Thymus (tissue), 11 donors: ENCODE data around the gene STXBP4. TPM values are rescaled to one million over a fixed set of nuclear protein-coding genes. Genes with fewer than 3 reads are reported as not detected.

Experiments used
- DNase-seq, 9 donors: peaks; one replicate each; pipeline ENCODE4 v3.0.0-alpha.2; 2013; ENCODE audit warnings: low spot score in 9 of 9, low read depth in 6 of 9, missing footprints in 1 of 9
- H3K27ac ChIP-seq, 2 donors: one replicate each; pipeline ENCODE4 v1.5.1; 2013; ENCODE audit warnings: control low read depth in 1 of 2, low read depth in 1 of 2, low read length in 1 of 2, mild to moderate bottlenecking in 1 of 2, moderate library complexity in 1 of 2
- H3K27me3 ChIP-seq, 2 donors: one replicate each; pipeline ENCODE4 v1.5.1; 2013; ENCODE audit warnings: low read length in 1 of 2; ENCODE audit not compliant: control insufficient read depth in 2 of 2, insufficient read depth in 1 of 2
- H3K36me3 ChIP-seq, 2 donors: one replicate each; pipeline ENCODE4 v1.5.1; 2013; ENCODE audit warnings: low read length in 1 of 2, mild to moderate bottlenecking in 1 of 2, moderate library complexity in 1 of 2; ENCODE audit not compliant: control insufficient read depth in 2 of 2, insufficient read depth in 2 of 2
- H3K4me1 ChIP-seq, 2 donors: one replicate each; pipeline ENCODE4 v1.5.1; 2013; ENCODE audit warnings: low read length in 2 of 2; ENCODE audit not compliant: control insufficient read depth in 2 of 2, insufficient read depth in 2 of 2
- H3K4me3 ChIP-seq, 2 donors: one replicate each; pipeline ENCODE4 v1.5.1; 2013; ENCODE audit warnings: low read length in 2 of 2, control low read depth in 1 of 2, mild to moderate bottlenecking in 1 of 2
- H3K9me3 ChIP-seq, 2 donors: one replicate each; pipeline ENCODE4 v1.5.1; 2013; ENCODE audit warnings: low read length in 1 of 2, mild to moderate bottlenecking in 1 of 2; ENCODE audit not compliant: control insufficient read depth in 2 of 2, insufficient read depth in 1 of 2
- WGBS: extraction: QIAGEN DNeasy Blood & Tissue Kit; methylation state at CpG from one replicate; pipeline ENCODE4 v1.1.7; 2013; 5-methylcytosine and 5-hydroxymethylcytosine counted together
- polyA plus RNA-seq: library from polyadenylated mRNA; stranded (reverse); fragments of 200-250 nt; gene quantifications from one replicate; pipeline ENCODE4 v1.2.3, GENCODE V29; 2013
- total RNA-seq: library from RNA; stranded (reverse); fragments of 120-200 nt; gene quantifications from one replicate; pipeline ENCODE4 v1.2.4, GENCODE V29; 2013
- donor health status: healthy.

STXBP4 gene
- total and polyA plus RNA-seq, 2 donors = 1.9 to 7.3 TPM

DNA sequence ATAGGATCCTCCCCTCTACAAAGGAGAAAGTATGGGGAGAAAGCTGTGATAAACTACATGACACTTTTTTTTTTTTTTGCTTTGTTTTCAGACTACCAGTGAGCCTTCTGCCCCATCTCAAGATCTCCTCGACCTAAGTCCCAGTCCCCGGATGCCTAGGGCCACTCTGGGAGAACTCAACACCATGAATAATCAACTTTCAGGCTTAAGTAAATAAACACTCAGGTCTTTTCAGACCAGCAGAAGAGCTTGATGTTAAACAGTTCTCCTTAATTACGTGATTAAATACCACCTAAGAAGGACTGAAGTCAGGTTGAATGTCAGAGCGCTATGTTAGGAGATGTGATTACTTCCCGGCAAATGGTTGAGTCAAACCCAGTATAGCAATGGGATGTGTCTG lies 31.5 kb upstream of the STXBP4 start:
- no peaks in the 10 kb centered on the region for H3K36me3 ChIP-seq
- no peaks in the 10 kb centered on the region for H3K4me1 ChIP-seq
- no peak overlapping the region for H3K27ac ChIP-seq
- no peaks in the 10 kb centered on the region for H3K9me3 ChIP-seq
- DNase-seq = no peak
- H3K27me3 ChIP-seq = no peaks in the 10 kb centered on the region
- 95% methylated on average over 5 of the region's 5 CpGs for WGBS
- no peak overlapping the region for H3K4me3 ChIP-seq

DNA sequence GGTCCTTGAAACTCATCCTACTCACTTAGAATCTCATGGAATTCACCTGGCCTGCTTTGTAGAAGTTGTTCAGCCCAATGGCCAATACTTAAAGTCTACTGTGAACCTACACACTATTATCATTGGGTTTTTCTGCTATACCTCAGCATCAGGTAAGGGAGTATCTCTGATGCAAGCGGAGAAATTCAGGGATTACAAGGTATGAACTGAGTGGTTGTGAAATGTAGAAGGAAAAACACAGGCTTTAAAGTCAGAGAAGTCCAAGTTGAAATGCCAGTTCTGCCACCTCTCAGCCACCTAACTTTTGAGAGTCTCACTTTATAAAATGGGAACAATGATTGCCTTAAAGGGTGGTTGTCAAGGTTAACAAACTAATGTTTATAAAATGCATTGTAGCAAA lies 31.1 kb upstream of the STXBP4 start:
- no peaks in the 10 kb centered on the region for H3K9me3 ChIP-seq
- no peak overlapping the region for H3K27ac ChIP-seq
- no peaks in the 10 kb centered on the region for H3K36me3 ChIP-seq
- DNase-seq = no peak
- H3K4me1 ChIP-seq = no peaks in the 10 kb centered on the region
- H3K27me3 ChIP-seq = no peaks in the 10 kb centered on the region
- no peak overlapping the region for H3K4me3 ChIP-seq
- 99% methylated on average over 1 of the region's 1 CpG for WGBS

DNA sequence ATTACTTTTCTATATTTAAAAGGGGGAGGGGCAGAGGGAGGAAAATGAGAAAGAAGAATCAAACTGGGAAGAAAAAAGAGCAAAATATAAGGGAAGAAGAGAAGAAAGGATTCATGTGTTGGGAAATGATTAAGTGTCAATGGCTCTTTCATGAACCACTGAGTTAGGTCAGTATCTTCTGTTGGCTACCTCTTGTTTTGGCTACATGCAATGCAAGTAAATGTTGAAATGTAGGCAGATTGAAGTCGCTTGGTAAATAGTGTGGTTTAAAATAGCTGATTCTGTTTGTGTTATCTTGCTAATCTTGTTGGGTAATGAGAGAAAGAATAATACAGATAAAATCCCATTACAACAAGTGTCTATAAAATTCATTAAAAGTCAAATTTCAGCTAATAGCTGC lies 27.3 kb upstream of the STXBP4 start:
- DNase-seq = no peak
- Histone ChIP-seq H3K4me1 (no peaks in the 10 kb centered on the region), H3K36me3 (no peaks in the 10 kb centered on the region), H3K27ac (no peak overlapping the region), H3K4me3 (no peak overlapping the region), H3K27me3 (no peaks in the 10 kb centered on the region), H3K9me3 (no peaks in the 10 kb centered on the region)
- 93% methylated on average over 1 of the region's 1 CpG for WGBS

- Histone ChIP-seq H3K4me3 (no peak overlapping the region), H3K4me1 (no peaks in the 10 kb centered on the region), H3K36me3 (no peaks in the 10 kb centered on the region), H3K27me3 (no peaks in the 10 kb centered on the region), H3K27ac (no peak overlapping the region), H3K9me3 (no peaks in the 10 kb centered on the region)
- 37% methylated on average over 1 of the region's 1 CpG for WGBS
- DNase-seq = no peak
Observed at GRCh38 chr17:54944796-54945195, 23.8 kb upstream of the STXBP4 start.

DNA sequence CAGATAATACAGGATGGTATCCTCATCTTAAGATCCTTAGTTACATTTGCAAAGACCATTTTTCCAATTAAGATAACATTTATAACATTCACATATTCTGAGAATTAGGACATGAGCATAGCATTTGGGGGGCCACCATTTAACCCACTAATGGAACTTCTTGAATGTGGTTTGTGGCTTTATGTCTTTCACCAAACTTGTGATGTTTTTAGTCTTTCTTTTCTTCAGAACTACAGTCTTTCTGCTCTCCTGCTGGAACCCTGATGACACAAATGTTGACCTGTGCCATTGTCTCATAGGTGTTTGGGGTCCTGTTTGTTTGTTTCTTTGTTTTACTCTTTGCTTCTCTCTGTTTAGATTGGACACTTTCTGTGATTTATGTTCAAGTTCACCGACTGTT lies 23.3 kb upstream of the STXBP4 start:
- Histone ChIP-seq H3K27ac (no peak overlapping the region), H3K4me3 (no peak overlapping the region), H3K9me3 (no peaks in the 10 kb centered on the region), H3K4me1 (no peaks in the 10 kb centered on the region), H3K27me3 (no peaks in the 10 kb centered on the region), H3K36me3 (no peaks in the 10 kb centered on the region)
- no peak for DNase-seq
- 9% methylated on average over 1 of the region's 1 CpG for WGBS

GRCh38 chr17:54945671-54946070 lies 22.9 kb upstream of the STXBP4 start:
- no peaks in the 10 kb centered on the region for H3K9me3 ChIP-seq
- 98% methylated on average over 1 of the region's 1 CpG for WGBS
- DNase-seq = no peak

DNA sequence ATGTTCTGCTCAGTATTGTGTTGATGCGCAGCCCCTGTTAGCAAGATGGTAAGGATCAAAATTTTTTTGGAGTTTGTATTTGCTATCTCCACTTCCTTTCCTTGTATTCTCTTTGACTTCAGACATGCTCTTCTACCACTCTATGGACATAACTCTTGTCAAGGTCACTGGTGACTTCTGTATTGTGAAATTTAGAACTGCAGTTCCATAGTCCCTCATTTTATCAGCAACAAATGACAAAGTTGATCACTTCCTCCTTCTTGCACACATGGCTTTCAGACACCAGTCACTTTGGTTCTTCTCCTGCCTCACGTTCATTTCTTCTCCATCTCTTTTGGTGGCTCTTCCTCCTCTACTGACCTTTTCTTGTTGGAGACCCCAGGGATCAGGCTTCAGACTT lies 21.2 kb upstream of the STXBP4 start:
- 91% methylated on average over 2 of the region's 2 CpGs for WGBS
- no peaks in the 10 kb centered on the region for H3K27me3 ChIP-seq
- H3K4me3 ChIP-seq = no peak overlapping the region
- no peaks in the 10 kb centered on the region for H3K4me1 ChIP-seq
- H3K36me3 ChIP-seq = no peaks in the 10 kb centered on the region
- DNase-seq = no peak
- no peak overlapping the region for H3K27ac ChIP-seq
- no peaks in the 10 kb centered on the region for H3K9me3 ChIP-seq

More at GRCh38 chr17:54945671-54946070, 22.9 kb upstream of the STXBP4 start:
- Histone ChIP-seq H3K27me3 (no peaks in the 10 kb centered on the region), H3K4me3 (no peak overlapping the region), H3K36me3 (no peaks in the 10 kb centered on the region), H3K4me1 (no peaks in the 10 kb centered on the region), H3K27ac (no peak overlapping the region)

- no peaks in the 10 kb centered on the region for H3K27me3 ChIP-seq
- H3K4me1 ChIP-seq = no peaks in the 10 kb centered on the region
- no peak overlapping the region for H3K4me3 ChIP-seq
- no peaks in the 10 kb centered on the region for H3K9me3 ChIP-seq
- H3K36me3 ChIP-seq = peaks cover 0 to 4% of the 10 kb centered on the region in 2 donors
- H3K27ac ChIP-seq = no peak overlapping the region
- DNase-seq = no peak
- 64% methylated on average over 5 of the region's 5 CpGs for WGBS
Observed at GRCh38 chr17:54948380-54948779, 20.2 kb upstream of the STXBP4 start.

- H3K4me3 ChIP-seq = no peak overlapping the region
- H3K27ac ChIP-seq = no peak overlapping the region
- H3K4me1 ChIP-seq = no peaks in the 10 kb centered on the region
- no peak for DNase-seq
- 98% methylated on average over 2 of the region's 2 CpGs for WGBS
- peaks cover 0 to 15% of the 10 kb centered on the region in 2 donors for H3K36me3 ChIP-seq
- no peaks in the 10 kb centered on the region for H3K9me3 ChIP-seq
- no peaks in the 10 kb centered on the region for H3K27me3 ChIP-seq
Observed at GRCh38 chr17:54950116-54950515, 18.4 kb upstream of the STXBP4 start.

DNA sequence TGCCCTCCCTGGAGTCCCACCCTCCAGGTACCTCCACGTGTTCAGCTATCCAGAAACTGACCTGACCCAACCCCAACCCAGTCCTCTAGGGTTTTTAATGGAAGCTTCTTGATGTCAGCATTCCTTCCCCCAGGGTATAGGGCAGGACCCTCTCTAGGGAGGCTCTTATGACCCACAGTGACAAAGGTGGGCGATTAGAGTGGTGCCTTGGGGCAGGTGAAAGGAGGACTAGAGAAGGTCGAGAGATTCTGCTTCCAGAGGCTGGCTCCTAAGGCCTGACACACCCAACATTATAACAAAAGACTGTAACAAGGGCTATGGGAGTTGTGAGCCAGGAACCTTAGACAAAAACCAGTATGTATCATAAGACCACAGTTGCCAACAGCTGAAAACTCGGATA lies 17.3 kb upstream of the STXBP4 start:
- no peaks in the 10 kb centered on the region for H3K27me3 ChIP-seq
- 99% methylated on average over 4 of the region's 4 CpGs for WGBS

More for the DNA sequence above, 17.3 kb upstream of the STXBP4 start:
- peaks cover 0 to 16% of the 10 kb centered on the region in 2 donors for H3K36me3 ChIP-seq
- no peaks in the 10 kb centered on the region for H3K4me1 ChIP-seq
- no peak for DNase-seq
- H3K9me3 ChIP-seq = no peaks in the 10 kb centered on the region
- H3K27ac ChIP-seq = no peak overlapping the region
- H3K4me3 ChIP-seq = no peak overlapping the region
